ENCODE measurements around the gene RYR1.

RYR1 gene

GRCh38 chr19:38389101-38389925, 44.2 kb upstream of the RYR1 start:
- Histone ChIP-seq H3K79me2 (ENCODE audit: control insufficient read depth, insufficient read depth, low read length, unreplicated experiment) (peaks cover 11% of the 10 kb centered on the region), H3K27me3 (ENCODE audit: insufficient read depth, low read length) (no peaks in the 10 kb centered on the region), H2AFZ (ENCODE audit: low read length, unreplicated experiment) (peak overlapping the region; percentile 31), H3K4me3 (ENCODE audit: low read depth, low read length) (peak overlapping the region; percentile 88), H3K27ac (ENCODE audit: low read depth, low read length) (peak overlapping the region; percentile 86), H3K4me1 (ENCODE audit: control insufficient read depth, insufficient read depth, low read length, unreplicated experiment) (peaks cover 23% of the 10 kb centered on the region), H3K36me3 (ENCODE audit: insufficient read depth, low read length) (peaks cover 8% of the 10 kb centered on the region; the same call in 1 of the 2 replicates)

- H3K27ac ChIP-seq (ENCODE audit: low read depth, low read length): peak overlapping the region; percentile 86
- H3K4me1 ChIP-seq (ENCODE audit: control insufficient read depth, insufficient read depth, low read length, unreplicated experiment): peaks cover 23% of the 10 kb centered on the region
- no peak overlapping the region for H2AFZ ChIP-seq (ENCODE audit: low read length, unreplicated experiment)
- peaks cover 11% of the 10 kb centered on the region for H3K79me2 ChIP-seq (ENCODE audit: control insufficient read depth, insufficient read depth, low read length, unreplicated experiment)
- no peaks in the 10 kb centered on the region for H3K27me3 ChIP-seq (ENCODE audit: insufficient read depth, low read length)
- H3K36me3 ChIP-seq (ENCODE audit: insufficient read depth, low read length): peaks cover 13% of the 10 kb centered on the region; the same call in 1 of the 2 replicates
- peak overlapping the region; percentile 88 for H3K4me3 ChIP-seq (ENCODE audit: low read depth, low read length)
Measured at GRCh38 chr19:38389957-38390924, 43.2 kb upstream of the RYR1 start.

GRCh38 chr19:38391911-38392464, 41.5 kb upstream of the RYR1 start:
- Histone ChIP-seq H3K27me3 (ENCODE audit: insufficient read depth, low read length) (no peaks in the 10 kb centered on the region), H3K4me1 (ENCODE audit: control insufficient read depth, insufficient read depth, low read length, unreplicated experiment) (peaks cover 23% of the 10 kb centered on the region), H2AFZ (ENCODE audit: low read length, unreplicated experiment) (no peak overlapping the region), H3K79me2 (ENCODE audit: control insufficient read depth, insufficient read depth, low read length, unreplicated experiment) (peaks cover 11% of the 10 kb centered on the region), H3K36me3 (ENCODE audit: insufficient read depth, low read length) (peaks cover 13% of the 10 kb centered on the region; the same call in 1 of the 2 replicates), H3K4me3 (ENCODE audit: low read depth, low read length) (no peak overlapping the region), H3K27ac (ENCODE audit: low read depth, low read length) (no peak overlapping the region)

- Histone ChIP-seq H3K4me3 (ENCODE audit: low read depth, low read length) (no peak overlapping the region), H3K4me1 (ENCODE audit: control insufficient read depth, insufficient read depth, low read length, unreplicated experiment) (peaks cover 23% of the 10 kb centered on the region), H3K36me3 (ENCODE audit: insufficient read depth, low read length) (peaks cover 13% of the 10 kb centered on the region; the same call in 1 of the 2 replicates), H3K27me3 (ENCODE audit: insufficient read depth, low read length) (no peaks in the 10 kb centered on the region), H3K27ac (ENCODE audit: low read depth, low read length) (no peak overlapping the region), H2AFZ (ENCODE audit: low read length, unreplicated experiment) (no peak overlapping the region), H3K79me2 (ENCODE audit: control insufficient read depth, insufficient read depth, low read length, unreplicated experiment) (peaks cover 11% of the 10 kb centered on the region)
Measured at GRCh38 chr19:38392707-38393308, 40.7 kb upstream of the RYR1 start.

GRCh38 chr19:38394488-38394887, 39.0 kb upstream of the RYR1 start:
- H3K27me3 ChIP-seq (ENCODE audit: insufficient read depth, low read length): no peaks in the 10 kb centered on the region
- peaks cover 23% of the 10 kb centered on the region for H3K4me1 ChIP-seq (ENCODE audit: control insufficient read depth, insufficient read depth, low read length, unreplicated experiment)
- peaks cover 8% of the 10 kb centered on the region for H3K79me2 ChIP-seq (ENCODE audit: control insufficient read depth, insufficient read depth, low read length, unreplicated experiment)
- H2AFZ ChIP-seq (ENCODE audit: low read length, unreplicated experiment): no peak overlapping the region
- H3K36me3 ChIP-seq (ENCODE audit: insufficient read depth, low read length): peaks cover 13% of the 10 kb centered on the region; the same call in 1 of the 2 replicates
- no peak overlapping the region for H3K4me3 ChIP-seq (ENCODE audit: low read depth, low read length)
- no peak overlapping the region for H3K27ac ChIP-seq (ENCODE audit: low read depth, low read length)

GRCh38 chr19:38395381-38396114, 37.9 kb upstream of the RYR1 start:
- peaks cover 16% of the 10 kb centered on the region for H3K4me1 ChIP-seq (ENCODE audit: control insufficient read depth, insufficient read depth, low read length, unreplicated experiment)
- peaks cover 13% of the 10 kb centered on the region; the same call in 1 of the 2 replicates for H3K36me3 ChIP-seq (ENCODE audit: insufficient read depth, low read length)
- H3K27me3 ChIP-seq (ENCODE audit: insufficient read depth, low read length): no peaks in the 10 kb centered on the region
- H3K27ac ChIP-seq (ENCODE audit: low read depth, low read length): no peak overlapping the region
- no peak overlapping the region for H2AFZ ChIP-seq (ENCODE audit: low read length, unreplicated experiment)
- H3K79me2 ChIP-seq (ENCODE audit: control insufficient read depth, insufficient read depth, low read length, unreplicated experiment): no peaks in the 10 kb centered on the region
- no peak overlapping the region for H3K4me3 ChIP-seq (ENCODE audit: low read depth, low read length)

GRCh38 chr19:38399081-38399480, 34.4 kb upstream of the RYR1 start:
- Histone ChIP-seq H3K27me3 (ENCODE audit: insufficient read depth, low read length) (no peaks in the 10 kb centered on the region), H3K27ac (ENCODE audit: low read depth, low read length) (no peak overlapping the region), H3K79me2 (ENCODE audit: control insufficient read depth, insufficient read depth, low read length, unreplicated experiment) (no peaks in the 10 kb centered on the region), H2AFZ (ENCODE audit: low read length, unreplicated experiment) (no peak overlapping the region), H3K4me1 (ENCODE audit: control insufficient read depth, insufficient read depth, low read length, unreplicated experiment) (no peaks in the 10 kb centered on the region), H3K4me3 (ENCODE audit: low read depth, low read length) (no peak overlapping the region), H3K36me3 (ENCODE audit: insufficient read depth, low read length) (peaks cover 7% of the 10 kb centered on the region; the same call in 1 of the 2 replicates)

- H2AFZ ChIP-seq (ENCODE audit: low read length, unreplicated experiment): no peak overlapping the region
- peaks cover 3% of the 10 kb centered on the region; the same call in 1 of the 2 replicates for H3K36me3 ChIP-seq (ENCODE audit: insufficient read depth, low read length)
- no peaks in the 10 kb centered on the region for H3K27me3 ChIP-seq (ENCODE audit: insufficient read depth, low read length)
- H3K27ac ChIP-seq (ENCODE audit: low read depth, low read length): no peak overlapping the region
- no peak overlapping the region for H3K4me3 ChIP-seq (ENCODE audit: low read depth, low read length)
- no peaks in the 10 kb centered on the region for H3K79me2 ChIP-seq (ENCODE audit: control insufficient read depth, insufficient read depth, low read length, unreplicated experiment)
- no peaks in the 10 kb centered on the region for H3K4me1 ChIP-seq (ENCODE audit: control insufficient read depth, insufficient read depth, low read length, unreplicated experiment)
Measured at GRCh38 chr19:38399537-38399936, 34.0 kb upstream of the RYR1 start.

- Histone ChIP-seq H3K27me3 (ENCODE audit: insufficient read depth, low read length) (no peaks in the 10 kb centered on the region), H3K4me3 (ENCODE audit: low read depth, low read length) (no peak overlapping the region), H2AFZ (ENCODE audit: low read length, unreplicated experiment) (no peak overlapping the region), H3K27ac (ENCODE audit: low read depth, low read length) (no peak overlapping the region), H3K79me2 (ENCODE audit: control insufficient read depth, insufficient read depth, low read length, unreplicated experiment) (no peaks in the 10 kb centered on the region), H3K36me3 (ENCODE audit: insufficient read depth, low read length) (no peaks in the 10 kb centered on the region), H3K4me1 (ENCODE audit: control insufficient read depth, insufficient read depth, low read length, unreplicated experiment) (no peaks in the 10 kb centered on the region)
Measured at GRCh38 chr19:38400361-38400760, 33.1 kb upstream of the RYR1 start.

Measured in ACC112 (cell line).